ENCODE data around the gene IVL. TPM values are rescaled to one million over a fixed set of nuclear protein-coding genes. Genes with fewer than 3 reads are reported as not detected.

IVL gene, protein sequence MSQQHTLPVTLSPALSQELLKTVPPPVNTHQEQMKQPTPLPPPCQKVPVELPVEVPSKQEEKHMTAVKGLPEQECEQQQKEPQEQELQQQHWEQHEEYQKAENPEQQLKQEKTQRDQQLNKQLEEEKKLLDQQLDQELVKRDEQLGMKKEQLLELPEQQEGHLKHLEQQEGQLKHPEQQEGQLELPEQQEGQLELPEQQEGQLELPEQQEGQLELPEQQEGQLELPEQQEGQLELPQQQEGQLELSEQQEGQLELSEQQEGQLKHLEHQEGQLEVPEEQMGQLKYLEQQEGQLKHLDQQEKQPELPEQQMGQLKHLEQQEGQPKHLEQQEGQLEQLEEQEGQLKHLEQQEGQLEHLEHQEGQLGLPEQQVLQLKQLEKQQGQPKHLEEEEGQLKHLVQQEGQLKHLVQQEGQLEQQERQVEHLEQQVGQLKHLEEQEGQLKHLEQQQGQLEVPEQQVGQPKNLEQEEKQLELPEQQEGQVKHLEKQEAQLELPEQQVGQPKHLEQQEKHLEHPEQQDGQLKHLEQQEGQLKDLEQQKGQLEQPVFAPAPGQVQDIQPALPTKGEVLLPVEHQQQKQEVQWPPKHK
- not detected in 2 replicates for total RNA-seq (2014; rRNA removed; shearing (Covaris generic))

DNA sequence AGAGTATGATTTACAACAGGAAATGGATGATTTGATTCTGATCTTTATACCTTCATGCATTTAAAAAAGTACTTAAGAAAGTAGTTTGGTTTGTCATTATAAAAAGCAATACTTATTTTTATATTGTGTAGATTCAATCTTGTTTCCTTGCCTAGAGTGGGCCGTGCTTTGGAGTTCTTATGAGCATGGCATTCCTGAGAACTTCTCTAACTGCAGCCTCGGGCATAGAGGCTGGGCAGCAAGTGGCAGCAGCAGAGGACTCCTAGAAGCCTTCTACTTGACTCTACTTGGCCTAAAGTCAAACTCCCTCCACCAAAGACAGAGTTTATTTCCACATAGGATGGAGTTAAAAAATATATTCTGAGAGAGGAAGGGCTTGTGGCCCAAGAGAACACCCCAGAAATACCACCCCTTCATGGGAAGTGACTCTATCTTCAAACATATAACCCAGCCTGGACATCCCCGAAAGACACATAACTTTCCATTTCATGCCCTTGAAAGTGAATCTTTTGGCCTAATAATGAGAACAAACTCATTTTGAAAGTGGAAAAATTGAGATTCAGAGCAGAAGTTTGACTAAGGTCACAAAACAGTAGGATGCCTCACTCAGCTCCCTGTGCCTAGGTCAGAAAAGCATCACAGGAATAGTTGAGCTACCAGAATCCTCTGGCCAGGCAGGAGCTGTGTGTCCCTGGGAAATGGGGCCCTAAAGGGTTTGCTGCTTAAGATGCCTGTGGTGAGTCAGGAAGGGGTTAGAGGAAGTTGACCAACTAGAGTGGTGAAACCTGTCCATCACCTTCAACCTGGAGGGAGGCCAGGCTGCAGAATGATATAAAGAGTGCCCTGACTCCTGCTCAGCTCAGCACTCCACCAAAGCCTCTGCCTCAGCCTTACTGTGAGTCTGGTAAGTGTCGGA is at the start of gene IVL:
IVL (plus strand) TSS at position 861 of the 916 bp plus-strand sequence. CDS start 1,252 bp downstream, outside the sequence.
- peak; percentile 75 for DNase-seq (ENCODE audit: low read depth)

DNA sequence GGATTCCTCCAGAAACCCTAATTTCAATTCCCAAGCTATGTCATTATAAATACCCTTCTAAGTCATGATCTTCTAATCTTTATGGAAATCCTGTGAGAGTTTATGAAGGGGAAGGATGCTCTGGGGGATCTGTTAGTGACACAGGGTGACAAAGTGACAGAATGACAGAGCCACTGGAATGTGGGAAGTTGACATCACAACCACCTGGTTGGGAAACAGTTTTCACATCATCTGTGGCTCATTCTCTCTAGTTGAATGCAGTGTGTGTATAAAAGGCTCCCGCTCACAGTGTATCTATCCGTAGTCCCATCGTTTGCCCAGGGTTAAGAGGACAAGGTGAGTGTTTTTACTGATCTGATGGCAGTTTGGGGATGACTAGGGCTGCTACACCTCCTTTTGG is 48.6 kb upstream of the IVL start, which contains the start of gene LCE7A:
LCE7A (plus strand) TSS at position 301 of the 400 bp plus-strand sequence. CDS start 702 bp downstream, outside the sequence.
- no peak for DNase-seq (ENCODE audit: low read depth)

DNA sequence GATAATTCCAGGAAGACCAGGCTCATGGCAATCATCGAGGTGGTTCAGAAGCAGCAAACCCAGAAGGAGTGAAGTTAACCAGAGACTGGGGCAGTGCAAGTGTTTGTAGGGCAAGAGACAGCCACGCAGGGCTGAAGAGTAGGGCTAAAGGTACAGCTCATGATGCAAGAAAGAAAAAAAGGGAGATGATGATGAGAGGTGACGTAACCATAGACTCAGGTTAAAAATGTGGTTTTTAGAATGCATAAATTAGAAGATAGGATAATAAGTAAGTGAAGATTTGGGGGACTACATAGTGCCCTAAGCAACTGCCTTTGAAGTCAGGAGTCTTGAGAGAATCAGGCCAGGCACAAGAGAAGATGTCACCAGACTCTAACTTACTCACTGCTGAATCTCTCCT is 48.2 kb upstream of the IVL start:
- no peak for DNase-seq (ENCODE audit: low read depth)

DNA sequence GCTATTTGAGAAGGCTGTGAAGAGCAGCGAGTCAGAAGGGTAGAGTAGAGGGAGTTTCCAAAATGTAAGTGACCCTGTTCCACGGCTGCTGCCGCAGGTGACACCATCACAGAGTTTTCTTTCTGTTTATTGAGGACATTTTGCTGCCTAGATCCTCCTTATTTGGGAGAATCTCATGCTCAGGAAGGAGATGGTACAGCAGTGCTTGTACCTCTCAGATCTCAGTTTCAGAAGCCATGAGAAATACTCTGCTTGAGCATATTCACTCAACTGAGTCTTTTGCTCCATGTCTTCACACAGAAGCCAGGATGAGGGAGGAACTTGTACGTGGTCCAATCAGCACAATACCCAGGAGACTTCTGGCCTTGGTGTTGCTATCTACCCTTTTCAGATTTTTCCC is 47.0 kb upstream of the IVL start:
- no peak for DNase-seq (ENCODE audit: low read depth)

DNA sequence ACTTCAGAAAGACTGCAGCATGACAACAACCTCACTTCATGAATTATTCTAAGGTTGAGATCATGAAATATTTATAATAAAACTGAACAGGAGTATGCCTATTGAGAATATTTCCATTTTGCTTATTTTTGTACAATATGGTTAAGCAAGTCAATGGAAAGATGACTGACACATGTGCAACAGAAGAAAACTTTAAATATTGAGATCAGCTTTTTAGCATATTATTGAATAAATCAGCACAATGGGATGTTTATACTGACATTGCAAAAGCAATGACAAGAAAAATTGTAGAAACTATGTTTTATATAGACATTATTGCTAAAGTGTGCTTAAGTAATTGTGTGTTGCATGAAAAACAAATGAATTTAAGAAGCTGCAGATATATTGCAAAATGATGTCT is 43.9 kb upstream of the IVL start:
- no peak for DNase-seq (ENCODE audit: low read depth)

DNA sequence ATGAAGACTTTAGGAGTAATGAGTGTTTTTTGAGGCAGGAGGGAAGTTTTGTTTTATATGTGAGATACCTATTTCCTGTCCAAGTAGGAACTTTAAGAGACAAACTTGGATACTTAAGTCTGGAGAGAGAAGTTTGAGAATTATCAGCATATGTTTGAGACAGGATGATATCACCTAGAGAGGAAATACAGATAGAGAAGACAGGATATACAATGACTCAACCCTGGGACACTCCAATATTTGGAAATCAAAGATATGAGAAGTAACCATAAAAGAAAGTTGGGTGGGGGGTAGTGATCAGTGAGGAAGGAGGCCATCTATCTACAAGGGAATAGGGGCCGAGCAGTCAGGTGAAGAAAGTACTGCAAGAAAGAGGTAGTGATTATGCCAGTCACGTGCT is 42.0 kb upstream of the IVL start:
- no peak for DNase-seq (ENCODE audit: low read depth)

DNA sequence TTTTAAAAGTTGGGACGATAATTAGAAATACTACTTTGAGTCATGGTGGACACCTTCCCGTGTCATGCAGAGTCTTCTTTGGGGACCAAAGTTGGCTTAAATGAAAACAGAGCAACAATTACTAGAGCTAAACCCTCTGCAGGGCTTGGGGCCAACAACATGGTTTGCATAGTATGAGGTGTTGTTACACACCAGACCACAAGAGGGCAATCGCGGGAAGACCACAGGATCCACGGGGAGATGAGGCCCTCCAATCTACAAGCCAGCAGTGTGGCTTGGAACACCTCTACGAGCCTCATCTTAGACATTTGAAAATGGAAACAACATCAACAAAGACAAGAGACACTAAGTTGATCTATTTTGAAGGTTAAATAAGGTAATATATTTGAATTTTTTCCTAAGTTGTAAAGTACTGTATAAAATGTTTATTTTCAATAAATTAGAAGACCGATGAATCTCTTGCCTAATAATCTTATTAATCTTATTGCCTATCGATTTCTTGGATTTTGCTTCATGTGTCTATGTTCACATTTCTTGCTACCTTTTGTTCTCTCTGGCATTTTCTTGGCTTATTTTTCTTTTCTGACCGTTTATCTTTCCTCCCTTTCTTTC is 38.4 kb upstream of the IVL start:
- DNase-seq (ENCODE audit: low read depth) = peak; percentile 66

DNA sequence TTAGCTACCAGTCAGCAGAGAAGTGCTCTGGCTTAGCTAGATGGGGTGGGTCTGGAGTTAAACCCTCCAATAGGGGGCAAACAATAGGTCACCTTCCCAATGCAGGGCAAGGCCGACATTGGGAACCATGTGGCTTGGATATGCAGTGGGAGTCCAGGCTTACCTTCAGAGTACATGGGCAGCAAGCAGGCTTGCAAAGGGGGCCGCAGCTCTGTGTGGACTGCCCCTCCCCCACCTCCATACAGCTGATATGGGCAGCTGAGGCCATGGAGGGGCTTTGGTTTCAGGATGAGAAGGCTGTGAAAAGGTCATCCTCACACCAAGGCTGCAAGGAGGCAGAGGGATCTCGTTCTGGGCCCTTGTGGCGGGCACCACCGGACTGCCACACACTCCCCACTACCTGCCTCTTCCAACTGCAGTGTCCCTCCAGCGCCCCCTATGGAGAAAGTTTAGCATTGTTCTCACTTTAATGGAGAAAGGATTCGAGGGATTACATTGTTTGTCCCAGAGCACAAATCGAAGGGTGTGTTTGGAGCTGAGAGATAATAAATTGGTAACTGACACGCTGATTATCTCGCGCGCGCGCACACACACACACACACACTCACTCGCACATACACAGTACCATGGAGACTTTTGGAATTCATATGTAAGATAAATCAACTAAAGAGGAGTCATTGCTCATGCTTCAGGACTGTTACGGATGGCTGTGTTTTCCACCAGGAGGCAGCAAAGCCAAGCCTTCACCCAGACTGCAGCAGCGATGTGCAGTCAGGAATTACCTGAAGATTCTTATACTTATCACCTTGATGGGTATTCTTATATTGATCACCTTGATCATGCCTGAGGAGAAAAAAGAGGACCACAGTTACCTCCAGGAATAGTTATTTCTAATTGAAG is 37.3 kb upstream of the IVL start:
- DNase-seq (ENCODE audit: low read depth) = peak; percentile 41

DNA sequence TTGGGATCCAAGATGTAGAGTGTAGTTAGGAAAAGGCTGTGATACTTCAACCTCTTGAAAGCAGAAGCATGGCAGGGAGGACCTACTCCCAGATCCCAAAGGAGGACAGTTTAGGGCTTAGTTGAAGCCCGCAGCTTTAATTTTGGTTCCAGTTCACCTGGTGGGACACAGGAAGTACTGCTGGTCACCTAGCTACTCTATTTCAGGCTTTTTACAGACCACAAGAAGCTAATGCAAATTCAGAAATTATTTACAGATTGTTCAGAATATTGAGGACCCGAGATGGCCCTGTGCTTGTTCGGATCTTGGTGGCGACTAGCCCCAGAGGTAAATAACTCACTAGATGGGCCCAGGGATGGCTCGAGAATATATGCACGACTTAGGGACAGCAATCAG is 36.6 kb upstream of the IVL start:
- DNase-seq (ENCODE audit: low read depth) = no peak

DNA sequence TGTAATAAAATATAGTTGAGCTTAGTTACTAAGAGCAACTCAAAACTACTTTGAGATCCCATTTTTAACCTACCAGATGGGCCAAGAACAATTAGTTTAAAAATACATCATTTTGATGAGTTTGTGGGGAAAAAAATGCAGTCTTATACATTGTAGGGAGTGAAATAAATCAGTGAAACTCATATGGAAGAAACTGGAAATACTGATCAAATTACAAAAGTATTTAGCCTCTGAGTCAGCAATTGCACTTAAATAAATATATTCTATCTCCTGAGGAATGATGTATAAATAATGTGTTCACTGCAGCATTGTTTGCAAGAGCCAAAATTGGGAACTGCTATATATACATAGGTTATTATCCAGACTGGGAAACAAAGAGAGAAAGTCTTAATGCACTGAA is 34.9 kb upstream of the IVL start:
- no peak for DNase-seq (ENCODE audit: low read depth)

DNA sequence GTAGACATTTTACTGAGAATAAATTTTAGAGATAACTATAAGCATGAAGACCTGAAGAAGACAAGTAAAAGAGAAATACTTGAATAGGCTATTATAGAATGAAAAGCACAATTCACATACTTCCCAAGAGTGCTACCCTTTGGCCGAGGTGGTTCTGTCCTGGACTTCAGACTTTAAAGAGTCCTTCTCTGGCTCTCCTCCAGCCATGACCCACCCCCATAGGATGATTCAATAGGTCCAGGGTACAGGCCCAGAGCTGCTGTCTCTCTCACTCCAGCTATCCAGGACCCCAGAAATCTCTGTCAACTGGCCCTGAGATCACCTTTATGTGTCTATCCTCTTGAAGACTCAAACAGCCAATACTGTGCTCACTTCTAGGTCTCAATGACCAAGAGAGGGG is 31.5 kb upstream of the IVL start:
- no peak for DNase-seq (ENCODE audit: low read depth)

DNA sequence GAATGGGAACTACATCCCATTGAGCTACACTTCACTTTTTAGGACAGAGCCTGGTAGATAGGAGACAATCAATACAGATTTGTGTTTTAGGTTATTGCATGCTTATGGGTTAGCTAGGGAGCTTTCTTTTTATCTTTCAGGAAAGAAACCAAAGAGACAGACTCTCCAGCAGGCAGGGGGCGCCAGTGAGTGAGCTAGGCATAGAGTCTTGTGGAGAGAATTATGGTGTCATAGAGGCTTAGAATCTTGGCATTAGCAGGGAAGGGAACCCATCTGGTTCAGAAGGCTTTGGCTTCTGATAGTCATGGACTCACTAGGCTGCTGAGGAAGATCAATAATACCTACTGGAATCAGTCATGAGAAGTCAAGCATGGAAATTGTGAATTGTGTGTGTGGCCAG is 30.3 kb upstream of the IVL start, which contains the start of gene SMCP:
SMCP (plus strand) TSS at position 281 of the 400 bp plus-strand sequence. CDS start 6,101 bp downstream, outside the sequence.
- no peak for DNase-seq (ENCODE audit: low read depth)

DNA sequence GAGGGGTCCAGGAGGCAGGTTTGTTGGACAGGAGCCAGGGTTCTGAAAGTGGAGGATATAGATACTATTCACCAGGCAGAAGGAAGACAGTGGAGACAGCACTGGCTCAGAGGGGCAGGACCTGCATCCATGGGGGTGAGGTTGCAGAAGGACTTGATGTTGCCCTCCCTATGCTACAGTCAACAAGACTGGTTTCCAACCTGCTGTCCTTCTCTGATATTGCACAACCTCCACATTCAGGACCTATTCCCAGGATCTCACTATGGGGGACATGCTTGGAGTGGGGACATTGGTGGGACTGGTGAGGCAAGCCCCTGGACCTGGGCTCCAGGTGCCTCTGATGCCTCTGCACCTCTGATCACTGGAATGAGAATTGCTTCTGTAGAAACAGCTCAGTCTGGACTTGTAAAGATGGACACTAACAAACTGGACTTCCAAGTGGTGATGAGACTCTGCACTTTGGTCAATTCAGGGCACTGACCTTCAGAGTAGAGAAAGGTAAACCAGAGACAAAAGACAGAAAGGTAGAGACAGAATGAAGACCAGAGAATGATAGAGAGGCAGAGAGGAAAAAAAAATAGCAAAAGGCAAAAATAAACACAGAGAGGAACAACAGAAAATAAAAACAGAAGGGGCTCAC is 28.7 kb upstream of the IVL start:
- DNase-seq (ENCODE audit: low read depth) = no peak

DNA sequence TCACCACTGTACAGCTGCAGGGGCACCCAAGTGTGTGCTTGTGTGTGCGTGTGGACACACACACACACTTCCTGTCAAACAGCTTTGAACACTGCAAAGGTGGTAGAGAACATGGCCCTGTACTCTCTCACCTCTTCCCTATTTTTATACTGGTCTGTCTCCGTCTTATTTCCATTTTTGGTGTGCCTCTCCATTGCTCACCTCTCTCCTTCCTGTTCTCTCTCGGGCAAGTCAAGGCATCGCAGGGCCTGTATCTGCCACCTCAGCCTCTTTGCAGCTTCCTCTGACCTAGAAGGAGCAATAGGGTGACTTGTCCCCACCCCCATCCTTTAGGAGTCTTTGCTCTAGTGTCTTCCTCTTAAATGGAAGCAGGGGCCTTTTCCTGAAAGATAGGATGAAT is 28.0 kb upstream of the IVL start:
- no peak for DNase-seq (ENCODE audit: low read depth)

DNA sequence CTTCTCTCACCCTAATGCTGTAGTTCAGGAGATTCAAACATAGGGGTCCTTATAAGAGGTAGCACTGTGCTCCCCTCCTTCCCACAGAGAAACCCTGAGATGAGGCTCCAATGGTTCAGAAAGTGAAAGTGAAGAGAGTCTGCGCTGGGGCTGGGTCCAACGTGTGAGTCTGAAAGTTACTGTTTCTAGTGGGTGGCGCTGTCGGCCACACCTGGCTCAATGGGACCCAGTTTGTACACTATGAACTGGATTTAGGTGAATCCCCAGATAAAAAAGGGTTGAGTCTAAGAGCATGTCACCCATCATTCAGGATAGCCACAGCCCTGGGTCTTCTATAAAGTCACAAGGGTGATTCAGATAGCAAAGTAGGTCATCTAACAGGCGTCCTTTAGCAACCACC is 27.4 kb upstream of the IVL start:
- no peak for DNase-seq (ENCODE audit: low read depth)

DNA sequence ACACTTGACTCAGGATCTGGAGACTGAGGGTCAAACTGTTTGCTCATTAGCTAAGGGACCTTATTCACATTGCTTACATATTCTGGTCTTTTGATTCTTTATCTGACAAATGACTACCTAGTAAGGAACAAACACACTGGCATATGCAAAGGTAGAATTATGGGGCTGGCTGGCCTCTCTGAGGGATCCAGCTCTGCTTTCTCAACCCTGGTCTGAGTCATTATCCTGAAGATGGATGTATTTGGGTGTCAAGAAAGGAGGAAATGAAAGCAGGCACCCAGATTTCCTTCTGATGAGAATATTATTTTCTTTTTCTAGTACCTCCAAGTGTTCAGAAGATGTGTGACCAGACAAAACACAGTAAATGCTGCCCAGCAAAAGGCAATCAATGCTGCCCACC is 24.3 kb upstream of the IVL start:
- no peak for DNase-seq (ENCODE audit: low read depth)

DNA sequence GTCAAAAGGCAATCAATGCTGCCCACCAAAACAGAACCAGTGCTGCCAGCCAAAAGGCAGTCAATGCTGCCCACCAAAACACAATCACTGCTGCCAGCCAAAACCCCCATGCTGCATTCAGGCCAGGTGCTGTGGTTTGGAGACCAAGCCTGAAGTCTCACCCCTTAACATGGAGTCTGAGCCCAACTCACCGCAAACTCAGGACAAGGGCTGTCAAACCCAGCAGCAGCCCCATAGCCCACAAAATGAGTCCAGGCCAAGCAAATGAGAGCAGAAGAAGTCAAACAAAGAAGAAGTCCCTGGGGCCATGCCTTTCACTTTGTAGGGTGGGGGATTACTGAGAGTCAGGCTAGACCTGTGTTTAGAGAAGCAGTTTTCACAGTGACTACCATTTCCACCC is 23.8 kb upstream of the IVL start:
- no peak for DNase-seq (ENCODE audit: low read depth)

DNA sequence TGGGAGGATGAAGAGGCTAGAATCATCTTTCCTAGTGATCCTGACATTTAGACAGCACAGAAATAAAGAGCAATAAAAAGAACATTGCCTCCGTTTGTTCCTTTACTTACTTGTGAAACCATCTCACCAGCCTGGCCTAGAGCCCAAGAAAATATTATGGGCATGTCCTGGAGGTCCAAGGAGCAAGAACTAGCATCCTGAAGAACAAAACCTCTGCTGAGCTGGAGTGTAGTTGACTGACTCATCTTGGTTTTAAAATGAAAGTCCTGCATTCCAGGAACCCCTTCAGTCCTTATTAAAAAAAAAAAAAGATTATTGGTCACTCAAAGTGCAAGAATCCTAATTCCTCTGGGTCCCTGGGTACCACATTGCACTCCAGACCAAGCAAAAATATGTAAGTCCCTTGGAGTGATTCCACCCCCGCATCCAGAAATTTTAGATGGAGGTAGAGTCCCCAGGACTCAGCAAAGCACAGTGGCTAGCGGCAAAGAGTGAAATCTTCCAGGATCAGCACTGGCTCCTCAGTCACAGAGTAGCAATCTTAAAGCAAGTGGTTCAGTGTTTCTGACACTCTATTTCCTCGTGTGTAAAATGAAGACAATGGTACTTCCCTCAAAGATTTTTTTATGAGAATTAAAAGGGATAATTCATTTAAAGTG is 23.3 kb upstream of the IVL start:
- DNase-seq (ENCODE audit: low read depth) = peak; percentile 61

DNA sequence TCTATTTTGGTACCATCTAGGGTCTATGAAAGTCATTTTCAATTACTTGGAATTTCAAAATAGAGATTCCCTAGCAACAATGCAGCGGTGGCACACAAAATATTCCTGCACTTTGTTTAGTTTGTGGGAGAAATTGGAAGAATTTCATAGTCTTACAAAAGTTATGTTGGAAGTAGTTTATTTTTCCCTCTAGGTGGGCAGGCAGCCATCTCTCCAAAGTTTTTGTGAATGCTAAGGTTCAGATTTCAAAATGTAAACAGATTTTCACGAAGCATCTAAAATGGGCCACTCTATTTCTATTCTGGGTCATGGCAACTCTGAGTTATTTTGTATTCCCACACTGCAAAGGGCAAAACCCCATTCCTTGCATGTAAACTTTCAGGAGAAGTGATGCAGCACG is 22.3 kb upstream of the IVL start:
- DNase-seq (ENCODE audit: low read depth) = no peak

All from M059J (cell line).